Epithelial cell of proximal tubule (primary cell): ENCODE measurements around the gene OSBPL9. TPM values are rescaled to one million over a fixed set of nuclear protein-coding genes. Genes with fewer than 3 reads are reported as not detected.

Source experiments
- DNase-seq: peaks from one replicate; pipeline ENCODE4 v3.0.0-alpha.2; 2011; ENCODE audit warnings: low read depth
- H3K4me3 ChIP-seq: 2 replicates; pipeline ENCODE4 v1.5.1; 2011; ENCODE audit warnings: low read depth, mild to moderate bottlenecking, low read length
- total RNA-seq: library from RNA; depleted of rRNA; stranded (reverse); fragments of >200 nt; gene quantifications from 2 replicates; pipeline ENCODE4 v1.2.3, GENCODE V29; 2015
- TF ChIP-seq, protein P1 (sequence below): conservative IDR thresholded peaks from 2 replicates; pipeline ENCODE4 v1.5.1; 2012; ENCODE audit warnings: low read depth, mild to moderate bottlenecking, low read length

The OSBPL9 gene
- total RNA-seq, 1 donor from 2014 or later: 69.7 TPM

DNA sequence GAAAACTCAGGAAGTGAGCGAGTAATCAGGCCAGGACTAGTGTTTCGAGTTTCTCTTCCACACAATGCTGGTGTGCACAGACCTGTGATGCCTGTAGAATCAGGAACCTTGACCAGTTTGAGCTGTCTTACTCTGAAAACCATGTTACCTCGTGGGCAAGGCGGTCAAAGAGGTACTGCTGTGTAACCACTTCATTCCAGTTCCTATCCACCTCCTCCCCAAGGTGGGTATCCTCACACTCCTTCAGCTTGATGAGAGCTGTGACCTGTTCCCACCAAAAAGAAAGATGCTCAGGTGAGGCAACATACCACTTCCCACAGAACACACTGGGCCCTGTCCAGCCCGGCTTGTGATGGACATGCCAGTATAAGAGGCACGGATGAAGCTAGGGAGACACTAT lies 173.5 kb downstream of the OSBPL9 start:
- TF ChIP-seq, protein P1, sequence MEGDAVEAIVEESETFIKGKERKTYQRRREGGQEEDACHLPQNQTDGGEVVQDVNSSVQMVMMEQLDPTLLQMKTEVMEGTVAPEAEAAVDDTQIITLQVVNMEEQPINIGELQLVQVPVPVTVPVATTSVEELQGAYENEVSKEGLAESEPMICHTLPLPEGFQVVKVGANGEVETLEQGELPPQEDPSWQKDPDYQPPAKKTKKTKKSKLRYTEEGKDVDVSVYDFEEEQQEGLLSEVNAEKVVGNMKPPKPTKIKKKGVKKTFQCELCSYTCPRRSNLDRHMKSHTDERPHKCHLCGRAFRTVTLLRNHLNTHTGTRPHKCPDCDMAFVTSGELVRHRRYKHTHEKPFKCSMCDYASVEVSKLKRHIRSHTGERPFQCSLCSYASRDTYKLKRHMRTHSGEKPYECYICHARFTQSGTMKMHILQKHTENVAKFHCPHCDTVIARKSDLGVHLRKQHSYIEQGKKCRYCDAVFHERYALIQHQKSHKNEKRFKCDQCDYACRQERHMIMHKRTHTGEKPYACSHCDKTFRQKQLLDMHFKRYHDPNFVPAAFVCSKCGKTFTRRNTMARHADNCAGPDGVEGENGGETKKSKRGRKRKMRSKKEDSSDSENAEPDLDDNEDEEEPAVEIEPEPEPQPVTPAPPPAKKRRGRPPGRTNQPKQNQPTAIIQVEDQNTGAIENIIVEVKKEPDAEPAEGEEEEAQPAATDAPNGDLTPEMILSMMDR: no peak
- no peak for DNase-seq
- H3K4me3 ChIP-seq: no peak overlapping the region

DNA sequence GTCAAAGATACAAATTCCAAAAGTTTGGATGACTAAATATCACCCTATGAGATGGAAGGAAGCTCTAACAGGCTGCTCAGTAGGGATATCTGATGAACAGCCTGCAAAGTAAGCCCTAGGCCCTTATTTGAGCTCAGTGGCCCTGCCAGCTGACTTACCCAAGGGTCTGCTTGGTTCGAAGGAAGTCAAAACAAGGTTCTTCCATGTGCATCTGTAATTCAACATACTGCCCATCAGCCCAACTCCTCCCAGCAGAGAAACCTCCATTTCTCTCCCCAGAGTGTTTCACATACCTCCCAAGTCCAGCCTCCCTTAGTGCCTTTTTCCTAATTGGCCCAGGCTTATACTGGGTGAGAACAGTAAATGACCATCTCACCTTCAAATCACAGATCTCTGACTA lies 175.0 kb downstream of the OSBPL9 start:
- DNase-seq: no peak
- TF ChIP-seq, protein P1: no peak
- H3K4me3 ChIP-seq: no peak overlapping the region

DNA sequence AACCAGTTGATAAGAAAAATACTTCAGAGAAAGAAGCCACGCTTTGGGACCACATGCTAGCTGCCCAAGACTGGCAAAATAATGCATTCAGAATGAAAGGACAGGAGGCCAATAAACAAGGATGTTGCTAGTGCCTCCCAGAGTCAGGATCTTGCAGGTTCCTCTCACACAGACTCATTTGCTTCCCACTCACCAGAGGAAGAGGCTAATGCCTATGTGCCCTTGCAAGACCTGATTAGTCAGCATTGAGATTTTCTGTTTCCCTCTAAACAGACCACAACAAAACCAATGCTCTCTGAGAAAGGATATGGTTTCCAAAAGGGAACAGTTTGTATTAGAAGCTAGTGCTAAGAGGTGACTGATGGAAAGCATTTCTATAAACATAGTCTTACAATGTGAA lies 176.0 kb downstream of the OSBPL9 start:
- TF ChIP-seq, protein P1: peak; percentile 23
- no peak overlapping the region for H3K4me3 ChIP-seq
- DNase-seq: peak; percentile 32

DNA sequence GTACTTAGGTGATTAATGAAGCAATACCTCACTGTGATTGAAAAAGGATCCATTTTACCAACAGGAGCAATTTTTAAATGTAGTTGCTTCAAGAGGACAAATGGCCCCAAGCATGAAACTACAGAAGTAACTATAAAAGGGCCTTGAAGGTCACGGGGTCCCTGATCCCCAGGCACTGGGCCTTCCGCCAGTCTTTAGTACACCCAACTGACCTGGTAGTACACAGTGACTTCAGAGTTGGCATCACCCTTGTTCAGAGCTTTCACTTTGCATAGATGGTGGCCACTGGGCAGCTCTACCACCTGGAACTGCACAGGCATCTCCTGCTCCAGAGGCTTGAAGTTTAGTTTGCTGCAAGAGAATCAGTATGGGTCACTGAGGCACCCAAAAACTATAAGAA lies 177.4 kb downstream of the OSBPL9 start:
- TF ChIP-seq, protein P1: no peak
- H3K4me3 ChIP-seq: no peak overlapping the region
- no peak for DNase-seq

DNA sequence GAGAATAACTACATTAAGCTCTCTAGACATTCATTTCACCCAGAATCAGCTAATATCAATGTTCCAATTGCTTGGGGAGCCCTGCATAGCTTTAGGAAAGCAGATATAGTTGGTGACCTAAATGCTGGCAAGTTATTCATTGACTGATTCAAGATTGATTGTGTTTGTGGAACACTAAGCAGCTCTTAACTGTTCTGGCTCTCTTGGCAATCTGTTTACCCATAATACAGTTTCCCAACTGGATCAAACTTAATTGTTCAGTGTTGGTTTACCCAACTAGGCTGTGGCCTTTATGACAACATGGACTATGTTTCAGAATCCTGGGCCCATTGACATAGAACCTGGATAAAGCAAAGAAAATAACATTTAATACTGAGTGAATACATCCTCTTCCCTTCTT lies 178.0 kb downstream of the OSBPL9 start:
- H3K4me3 ChIP-seq: no peak overlapping the region
- TF ChIP-seq, protein P1: no peak
- DNase-seq: no peak

DNA sequence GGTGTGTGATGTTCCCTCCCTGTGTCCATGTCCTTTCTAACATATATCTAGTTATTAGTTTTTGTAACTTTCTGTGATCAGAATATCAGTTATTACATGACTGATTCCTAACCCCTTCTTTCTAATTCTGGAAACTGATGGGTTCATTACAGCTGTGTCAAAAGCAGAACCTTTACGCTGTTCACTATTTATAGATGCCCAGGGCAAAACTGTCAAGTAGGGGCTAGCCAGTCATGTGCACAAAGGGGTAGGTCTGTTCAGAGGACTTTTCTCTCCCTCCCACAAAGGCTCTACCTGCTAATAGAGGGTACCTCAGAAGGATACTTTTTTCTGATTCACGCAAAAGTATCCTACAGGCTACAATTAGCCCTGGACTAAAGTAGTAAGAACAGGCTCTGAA lies 182.5 kb downstream of the OSBPL9 start:
- H3K4me3 ChIP-seq: no peak overlapping the region
- no peak for DNase-seq
- TF ChIP-seq, protein P1: no peak

DNA sequence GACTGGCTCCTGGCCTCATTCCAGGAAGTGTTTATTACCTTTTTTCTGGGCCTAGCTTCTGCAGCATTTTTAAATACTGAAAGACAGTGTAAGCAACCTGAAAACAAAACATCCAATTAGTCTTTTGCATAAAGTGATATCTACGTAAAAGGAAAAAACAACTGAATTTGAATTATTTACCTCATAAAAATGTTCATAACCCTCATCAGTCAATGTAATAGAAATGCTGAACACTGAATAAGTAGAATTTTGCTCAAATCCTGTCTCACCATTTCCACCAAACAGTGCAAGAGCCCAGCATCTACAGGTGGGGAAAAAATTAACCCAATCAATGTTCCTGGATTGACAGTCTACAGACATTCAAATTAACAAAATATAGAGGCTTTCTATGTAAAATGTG lies 197.6 kb downstream of the OSBPL9 start:
- DNase-seq: no peak
- TF ChIP-seq, protein P1: no peak
- no peak overlapping the region for H3K4me3 ChIP-seq
